HL-60/S4 (cell line): ENCODE measurements around the gene ITGA11.

Experiments
- in situ Hi-C: fragments of 300-500 bp; cut with MboI; formaldehyde crosslinking; loops from 2 replicates; pipeline ENCODE4 v1.14.3; 2022; ENCODE audit warnings: low sequenced_read_pairs

ITGA11 gene

GRCh38 chr15:68298336-68298735, 133.6 kb downstream of the ITGA11 start:
- in situ Hi-C loops: no loop called here

GRCh38 chr15:68295014-68295805, 136.8 kb downstream of the ITGA11 start:
- in situ Hi-C loops: no loop called here

GRCh38 chr15:68292967-68293366, 139.0 kb downstream of the ITGA11 start:
- in situ Hi-C loops: no loop called here

- in situ Hi-C loops: no loop called here
Observed at GRCh38 chr15:68292157-68292781, 139.7 kb downstream of the ITGA11 start.

GRCh38 chr15:68290715-68291114, 141.2 kb downstream of the ITGA11 start:
- in situ Hi-C loops: no loop called here

- in situ Hi-C loops: no loop called here
Observed at GRCh38 chr15:68289621-68290352, 142.2 kb downstream of the ITGA11 start.

- in situ Hi-C loops: no loop called here
Observed at GRCh38 chr15:68289057-68289456, 142.9 kb downstream of the ITGA11 start.

- in situ Hi-C loops: no loop called here
Observed at GRCh38 chr15:68286256-68286655, 145.7 kb downstream of the ITGA11 start.

GRCh38 chr15:68285259-68285980, 146.5 kb downstream of the ITGA11 start:
- in situ Hi-C loops: no loop called here

- in situ Hi-C loops: no loop called here
Observed at GRCh38 chr15:68284616-68285258, 147.2 kb downstream of the ITGA11 start.

- in situ Hi-C loops: no loop called here
Observed at GRCh38 chr15:68283401-68283800, 148.6 kb downstream of the ITGA11 start.

- in situ Hi-C loops: no loop called here
Observed at GRCh38 chr15:68281008-68281407, 151.0 kb downstream of the ITGA11 start.

- in situ Hi-C loops: no loop called here
Observed at GRCh38 chr15:68279779-68280753, 151.9 kb downstream of the ITGA11 start.

- in situ Hi-C loops: no loop called here
Observed at GRCh38 chr15:68278595-68279405, 153.2 kb downstream of the ITGA11 start.

- in situ Hi-C loops: no loop called here
Observed at GRCh38 chr15:68278345-68278594, 153.7 kb downstream of the ITGA11 start.

GRCh38 chr15:68277603-68278344, 154.2 kb downstream of the ITGA11 start, which contains the start of gene FEM1B:
Gene FEM1B, plus strand, starts transcription at chr15:68277745. Its CDS starts 673 bp downstream, at chr15:68278418.
- in situ Hi-C loops: no loop called here

GRCh38 chr15:68277131-68277602, 154.8 kb downstream of the ITGA11 start:
- in situ Hi-C loops: no loop called here

- in situ Hi-C loops: no loop called here
Observed at GRCh38 chr15:68276668-68277067, 155.3 kb downstream of the ITGA11 start.
